DMS114 treated with DMSO at 0.1 percent for 48 hours (cell line): ENCODE results near the gene ELL.

ENCODE experiments used
- DNase-seq: peaks from one replicate; lab custom pipeline; 2025; ENCODE audit not compliant: unreplicated experiment; lab: John Stamatoyannopoulos, UW

The ELL gene

DNA sequence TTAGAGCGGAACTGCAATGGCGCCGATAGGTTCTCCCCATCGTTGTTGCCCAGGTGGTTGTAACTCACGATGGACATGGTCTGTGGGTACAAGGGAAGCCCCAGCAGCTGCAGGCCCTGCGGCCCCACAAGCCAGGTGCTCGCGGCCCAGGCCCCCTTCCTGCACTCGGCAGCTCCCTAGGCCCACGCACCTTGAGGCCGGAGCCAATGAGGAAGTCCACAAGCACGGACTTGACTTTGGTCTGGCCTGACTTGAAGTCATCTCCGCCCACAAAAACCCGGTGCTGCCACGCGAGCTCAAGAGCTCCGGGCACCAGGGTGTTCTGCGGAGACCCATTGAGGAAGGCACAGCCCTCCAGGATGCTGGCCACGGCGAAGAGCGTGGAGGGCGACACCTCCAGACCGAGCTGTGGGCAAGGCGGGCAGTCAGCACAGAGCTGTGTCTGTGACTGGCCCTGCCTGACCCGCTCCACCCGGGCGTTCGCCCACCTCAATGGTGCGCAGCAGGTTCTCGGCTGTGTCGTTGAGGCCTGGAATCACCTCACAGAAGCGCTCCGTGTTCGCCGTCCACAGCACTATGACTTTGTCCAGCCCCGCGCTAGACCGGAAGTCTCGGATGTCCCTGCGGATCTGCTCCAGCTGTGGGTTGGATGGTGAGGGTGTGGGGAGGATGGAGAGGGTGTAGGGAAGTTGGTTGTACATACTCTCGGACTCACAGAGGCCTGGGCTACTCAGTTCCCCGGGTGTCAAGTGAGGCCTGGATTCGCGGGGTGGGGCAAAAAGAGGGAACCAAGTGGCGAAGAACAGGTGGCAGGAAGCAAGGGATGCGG lies 85.8 kb downstream of the ELL start:
- no peak for DNase-seq

DNA sequence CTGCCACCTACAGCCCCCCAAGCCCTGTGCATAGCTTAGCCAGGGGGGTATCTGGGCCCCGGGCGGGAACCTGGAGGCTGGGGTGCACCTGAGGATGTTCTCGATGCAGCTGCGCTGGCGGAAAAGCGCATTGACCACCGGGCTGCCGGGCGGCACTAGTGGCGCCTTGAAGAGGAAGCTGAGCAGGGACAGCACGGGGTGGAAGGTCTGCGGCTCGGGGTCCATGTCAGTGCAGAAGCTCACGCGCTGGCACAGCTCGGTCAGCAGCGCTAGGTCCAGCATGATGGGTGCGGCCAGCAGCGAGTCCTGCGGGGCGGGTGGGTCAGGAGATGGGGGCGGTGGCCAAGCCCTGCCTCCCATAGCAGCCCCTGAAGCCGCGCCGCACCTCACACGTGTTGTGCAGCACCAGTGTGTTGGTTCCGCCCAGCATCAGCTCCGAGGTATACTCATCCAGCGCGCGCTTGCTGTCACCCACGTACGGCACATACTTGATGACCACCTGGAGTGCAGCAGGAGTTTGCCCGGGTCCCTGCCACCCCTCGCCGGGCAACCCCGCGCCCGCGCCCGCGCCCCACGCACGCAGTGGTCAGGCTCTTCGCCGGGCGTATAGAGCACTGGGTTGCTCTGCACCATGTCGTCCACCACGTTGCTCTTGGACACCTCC lies 86.6 kb downstream of the ELL start:
- DNase-seq, result no peak

DNA sequence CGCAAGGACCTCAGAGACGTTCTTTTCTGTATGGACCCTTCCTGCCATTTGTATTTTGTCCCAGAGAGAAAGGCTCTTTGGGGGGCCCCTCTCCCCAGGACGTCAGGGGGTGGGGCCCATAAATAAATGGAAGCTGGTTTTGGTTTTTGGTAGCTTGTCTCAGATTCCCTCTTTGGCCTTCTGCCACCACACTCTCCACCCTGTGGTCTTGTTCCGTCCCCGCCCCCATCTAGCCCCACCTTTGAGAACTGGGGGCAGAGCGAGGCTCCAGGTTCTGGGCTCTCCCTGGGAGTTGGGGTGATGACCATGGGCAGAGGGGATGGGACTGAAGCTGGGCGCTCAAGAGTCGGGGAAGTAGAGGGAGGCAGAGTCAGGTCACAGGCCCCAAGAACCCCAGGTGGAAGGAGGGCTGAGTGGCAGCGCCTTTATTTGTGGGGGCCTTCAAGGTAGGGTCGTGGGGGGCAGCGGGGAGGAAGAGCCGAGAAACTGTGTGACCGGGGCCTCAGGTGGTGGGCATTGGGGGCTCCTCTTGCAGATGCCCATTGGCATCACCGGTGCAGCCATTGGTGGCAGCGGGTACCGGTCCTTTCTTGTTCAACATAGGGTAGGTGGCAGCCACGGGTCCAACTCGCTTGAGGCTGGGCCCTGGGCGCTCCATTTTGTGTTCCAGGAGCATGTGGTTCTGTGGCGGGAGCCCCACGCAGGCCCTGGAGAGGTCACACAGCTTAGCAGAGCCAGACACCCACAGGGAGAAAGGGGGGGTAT lies 87.3 kb downstream of the ELL start:
- no peak for DNase-seq

DNA sequence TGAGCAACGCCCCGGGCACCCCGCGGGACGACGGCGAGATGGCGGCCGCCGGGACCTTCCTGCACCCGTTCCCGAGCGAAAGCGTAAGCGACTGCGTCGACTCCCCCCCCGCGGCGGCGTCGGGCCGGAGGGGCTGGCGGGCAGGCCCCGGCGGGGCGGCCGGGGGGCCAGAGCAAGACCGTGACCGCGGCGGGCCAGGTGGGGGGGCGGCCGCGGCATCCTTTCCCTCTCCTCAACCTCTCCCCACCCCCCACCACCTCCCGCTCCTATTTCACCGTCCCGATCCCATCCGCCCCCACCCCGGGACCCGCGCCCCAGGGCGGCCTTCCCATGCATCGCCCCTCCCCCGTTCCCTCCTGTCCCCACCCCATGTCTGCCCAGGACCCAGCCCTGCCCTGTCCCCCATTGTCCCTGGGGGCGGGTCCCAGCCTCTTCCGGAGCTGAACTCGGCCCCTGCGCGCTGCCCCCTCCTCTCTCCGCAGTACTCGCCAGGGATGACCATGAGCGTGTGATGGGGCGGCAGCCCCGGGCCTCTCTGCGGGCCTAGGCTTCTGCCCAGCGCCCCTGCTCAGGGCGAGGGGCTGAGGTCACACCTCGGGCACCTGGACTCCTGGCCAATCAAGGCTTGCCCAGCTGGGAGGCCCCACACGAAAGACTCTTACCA lies 88.0 kb downstream of the ELL start:
- DNase-seq, result no peak

DNA sequence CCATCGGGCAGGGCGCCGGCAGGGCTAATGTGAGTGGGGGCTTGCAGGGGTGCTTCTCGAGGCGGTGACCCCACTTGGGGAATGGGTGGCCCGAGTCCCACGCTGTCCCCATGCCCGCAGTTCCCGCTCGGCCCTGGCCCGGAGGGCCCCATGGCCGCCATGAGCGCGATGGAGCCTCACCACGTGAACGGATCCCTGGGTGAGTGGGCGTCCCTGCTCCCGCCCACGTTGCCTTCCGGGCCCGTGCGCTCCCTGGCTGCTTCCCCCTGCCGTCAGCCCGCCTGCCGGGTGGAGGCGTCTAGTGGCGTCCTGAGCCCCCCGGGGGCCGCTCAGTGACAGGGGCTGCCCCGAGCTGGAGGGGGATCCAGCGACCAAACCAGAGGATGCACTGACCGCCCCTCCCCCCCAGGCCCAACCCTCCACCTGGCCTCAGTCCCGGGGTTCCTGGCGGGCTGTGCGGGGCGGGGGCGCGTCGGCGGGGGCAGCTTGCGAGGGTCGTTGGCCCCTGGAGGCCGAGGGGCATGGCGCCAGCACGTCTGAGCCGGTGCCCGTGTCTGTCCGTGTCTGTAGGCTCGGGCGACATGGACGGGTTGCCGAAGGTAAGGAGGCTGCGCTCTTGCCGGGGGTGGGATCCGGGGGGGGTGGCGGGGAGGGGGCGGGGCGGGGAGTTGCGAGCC lies 88.7 kb downstream of the ELL start:
- DNase-seq, result no peak

DNA sequence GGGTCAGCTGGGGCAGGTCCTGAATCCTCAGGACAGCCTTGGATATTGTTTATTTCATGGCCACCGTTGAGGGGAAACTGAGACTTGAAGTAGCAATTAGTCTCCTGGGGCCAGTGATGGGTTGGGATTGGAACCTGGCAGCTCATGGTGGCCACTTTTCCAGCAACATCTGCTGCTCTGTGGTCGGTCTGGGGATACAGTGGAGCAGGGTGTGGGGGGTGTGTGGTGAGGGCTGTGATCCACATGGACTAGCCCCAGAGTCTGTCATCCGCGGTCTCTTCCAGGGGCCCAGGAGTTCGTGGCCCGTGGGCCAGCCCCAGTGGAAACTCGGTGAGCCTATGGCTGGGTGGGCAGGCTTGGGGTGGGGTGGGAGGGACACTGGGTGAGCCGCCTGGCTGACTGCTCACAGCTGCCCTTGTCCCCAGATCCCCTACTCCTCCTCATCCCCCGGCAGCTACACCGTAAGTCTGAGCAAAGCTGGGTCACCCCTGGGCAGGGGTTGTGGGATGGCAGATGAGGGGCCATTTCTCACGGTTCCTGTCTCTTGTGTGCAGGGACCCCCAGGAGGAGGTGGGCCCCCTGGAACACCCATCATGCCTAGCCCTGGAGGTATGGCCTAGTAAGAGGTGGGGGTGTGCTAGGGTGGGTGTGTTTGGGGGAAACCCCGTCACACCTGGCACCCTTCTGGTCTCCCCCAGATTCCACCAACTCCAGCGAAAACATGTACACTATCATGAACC lies 89.4 kb downstream of the ELL start:
- DNase-seq, result no peak

DNA sequence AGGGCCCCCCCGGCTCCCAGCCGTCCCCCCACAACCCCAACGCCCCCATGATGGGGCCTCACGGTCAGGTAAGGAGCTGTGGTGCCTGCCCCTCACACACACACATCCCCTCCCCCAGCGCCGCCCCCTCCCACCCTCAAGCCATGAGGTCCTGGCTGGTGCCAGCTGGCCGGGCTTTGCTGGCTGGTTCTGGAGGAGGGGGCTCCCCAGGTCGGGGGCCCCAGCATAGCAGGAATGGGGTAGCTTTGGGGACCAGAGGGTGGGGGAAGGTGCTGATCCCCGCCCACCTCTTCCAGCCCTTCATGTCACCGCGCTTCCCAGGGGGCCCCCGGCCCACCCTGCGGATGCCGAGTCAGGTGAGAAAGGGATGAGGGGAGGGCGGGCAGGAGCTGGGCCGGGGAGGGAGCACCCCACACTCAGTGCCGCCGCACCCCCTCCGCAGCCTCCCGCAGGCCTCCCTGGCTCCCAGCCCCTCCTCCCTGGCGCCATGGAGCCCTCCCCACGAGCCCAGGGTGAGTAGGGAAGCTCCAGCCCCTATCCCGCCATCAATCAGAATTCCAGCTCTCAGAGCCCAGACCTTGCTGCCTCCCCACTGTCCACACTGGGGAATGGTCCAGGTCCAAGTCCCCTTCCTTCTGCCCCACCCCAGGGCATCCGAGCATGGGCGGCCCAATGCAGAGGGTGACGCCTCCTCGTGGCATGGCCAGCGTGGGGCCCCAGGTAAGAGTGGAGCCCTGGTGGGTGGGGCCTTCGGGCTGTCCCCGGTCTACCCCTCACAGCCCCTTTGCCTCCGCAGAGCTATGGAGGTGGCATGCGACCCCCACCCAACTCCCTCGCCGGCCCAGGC lies 90.3 kb downstream of the ELL start:
- no peak for DNase-seq

DNA sequence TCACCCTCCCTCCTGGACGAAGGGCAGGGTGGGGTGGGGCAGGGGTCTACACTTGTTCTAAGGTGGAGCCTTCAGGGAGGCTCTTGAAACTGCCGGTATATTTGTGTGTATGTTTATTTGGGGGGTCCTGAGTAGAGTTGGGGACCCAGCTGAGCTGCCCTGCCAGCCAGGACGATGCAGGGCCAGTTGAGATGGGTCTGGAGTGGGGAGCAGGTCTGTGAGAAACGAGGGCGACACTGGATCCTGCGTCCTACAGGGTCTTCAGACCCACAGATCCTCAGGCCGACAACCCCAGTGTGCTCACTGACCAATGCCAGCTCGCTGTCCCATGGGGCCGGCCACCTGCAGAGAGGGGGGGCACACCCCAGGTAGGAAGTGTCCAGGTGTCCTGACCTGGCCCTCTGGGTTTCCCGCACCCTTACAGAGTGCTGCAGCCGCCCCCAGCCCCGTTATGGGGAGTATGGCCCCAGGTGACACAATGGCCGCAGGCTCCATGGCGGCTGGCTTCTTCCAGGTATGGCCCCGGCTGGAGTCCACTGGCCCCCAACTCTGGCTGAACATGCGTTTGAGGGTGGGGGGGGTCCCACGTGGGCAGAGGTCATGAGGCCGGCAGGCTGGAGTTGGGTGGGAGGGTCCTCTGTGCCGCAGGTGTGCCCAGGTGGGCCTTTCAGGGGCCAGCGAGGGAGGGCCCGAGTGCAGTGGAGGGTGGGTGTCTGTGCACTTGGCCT lies 91.3 kb downstream of the ELL start:
- DNase-seq, result no peak

DNA sequence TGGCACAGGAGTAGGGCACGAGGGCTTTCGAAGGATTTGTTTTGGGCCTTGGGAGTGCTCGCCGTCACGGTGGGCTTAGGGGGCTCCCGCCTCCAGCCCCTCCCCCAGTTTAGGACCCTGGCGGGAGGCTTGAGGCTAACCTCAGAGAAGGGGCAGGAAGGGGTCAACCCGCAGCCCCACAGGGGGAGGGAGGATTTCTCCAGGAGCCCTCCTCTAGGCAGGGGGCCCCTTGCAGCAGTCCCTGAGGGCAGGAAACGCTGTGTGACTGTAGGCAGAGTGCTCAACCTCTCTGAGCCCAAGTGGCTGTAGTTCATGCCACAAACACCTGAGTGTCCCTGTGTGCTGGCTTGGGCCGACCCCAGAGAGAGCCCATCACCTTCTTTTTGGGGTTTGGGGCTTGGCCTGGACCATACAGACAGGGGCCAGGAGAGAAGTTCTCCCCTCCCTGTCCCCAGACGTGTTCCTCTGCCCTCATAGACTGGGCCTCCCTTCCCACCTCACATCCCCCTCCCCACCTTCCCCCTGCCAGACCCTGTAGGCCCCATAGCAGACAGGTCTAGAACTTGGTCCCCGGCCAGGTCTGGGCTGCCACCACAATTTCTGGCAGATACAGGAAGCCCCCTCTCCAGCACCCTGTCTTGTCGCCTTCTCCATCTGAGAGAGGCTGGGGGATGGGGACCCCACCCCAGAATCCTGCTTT lies 92.0 kb downstream of the ELL start:
- DNase-seq, result no peak

DNA sequence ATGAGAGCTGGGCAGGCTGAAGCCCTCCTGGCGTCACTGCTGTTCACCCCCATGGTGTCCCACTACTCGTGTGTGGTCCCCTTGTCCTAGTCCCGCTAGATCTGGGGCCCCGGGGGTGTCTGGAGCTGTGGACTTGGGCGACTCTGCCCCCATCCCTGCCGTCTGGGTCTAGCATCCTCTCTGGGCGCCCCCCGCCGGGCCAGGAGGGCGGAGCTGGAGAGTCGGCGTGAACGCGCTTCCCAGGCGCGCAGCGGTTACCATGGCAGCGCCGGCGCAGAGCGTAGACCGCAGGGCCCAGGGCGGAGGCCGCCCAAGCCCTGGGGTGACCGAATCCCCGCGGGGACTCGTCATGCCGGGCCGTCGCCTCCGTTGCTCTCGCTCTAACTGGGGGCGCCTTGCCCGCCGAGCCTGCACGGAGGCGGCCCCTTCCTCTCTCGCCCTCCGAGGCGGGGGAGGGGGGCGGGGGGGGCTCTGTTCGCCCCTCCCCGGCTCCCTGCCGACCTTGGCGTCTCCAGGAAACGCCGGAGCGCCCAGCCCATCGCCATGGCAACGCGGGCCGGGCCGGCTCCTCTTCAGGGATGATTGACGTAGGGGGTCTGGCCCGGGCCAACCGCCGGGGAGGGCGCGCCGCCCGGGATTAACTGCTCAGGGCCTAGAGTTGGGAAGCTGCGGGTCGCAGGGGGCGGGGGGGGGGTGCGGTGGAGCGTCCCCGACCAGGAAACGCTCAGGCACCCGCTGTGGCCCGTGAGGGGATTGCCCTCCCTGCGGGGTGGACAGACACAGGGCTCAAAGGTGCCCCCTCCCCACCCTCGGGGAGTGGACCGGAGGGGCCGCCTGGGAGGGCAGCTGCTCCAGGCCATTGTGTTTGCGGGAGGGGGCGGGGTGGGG lies 92.8 kb downstream of the ELL start:
- peak; percentile 72 for DNase-seq

DNA sequence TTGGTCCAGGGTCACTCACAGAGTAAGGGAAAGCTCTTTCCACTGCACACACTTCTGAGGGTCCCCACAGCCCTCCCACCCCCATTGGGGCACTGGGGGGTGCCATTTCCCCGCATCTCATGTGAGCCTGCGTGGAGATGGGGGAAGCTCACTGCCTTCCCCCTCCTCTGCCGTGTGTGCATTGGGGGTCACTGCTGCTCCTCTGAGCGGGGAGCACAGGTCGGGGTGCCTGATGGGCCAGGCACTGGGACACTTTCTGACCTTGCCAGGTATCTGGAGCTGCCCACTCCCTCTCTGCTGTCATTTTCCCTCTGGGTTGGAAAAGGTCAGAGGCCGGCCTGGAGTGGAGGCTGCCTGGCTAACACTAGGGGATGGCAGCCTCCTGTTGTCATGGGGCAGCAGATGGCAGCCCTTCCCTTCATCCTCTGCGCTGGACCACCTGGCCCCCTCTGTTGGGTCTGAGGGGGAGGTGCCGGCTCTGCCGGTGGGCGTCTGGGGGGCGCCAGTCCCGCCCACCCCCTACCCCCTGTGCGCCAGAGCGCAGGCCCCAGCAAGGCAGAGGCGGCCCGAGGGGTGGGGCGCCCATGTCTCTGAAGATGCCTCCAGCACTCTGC lies 93.6 kb downstream of the ELL start:
- no peak for DNase-seq

DNA sequence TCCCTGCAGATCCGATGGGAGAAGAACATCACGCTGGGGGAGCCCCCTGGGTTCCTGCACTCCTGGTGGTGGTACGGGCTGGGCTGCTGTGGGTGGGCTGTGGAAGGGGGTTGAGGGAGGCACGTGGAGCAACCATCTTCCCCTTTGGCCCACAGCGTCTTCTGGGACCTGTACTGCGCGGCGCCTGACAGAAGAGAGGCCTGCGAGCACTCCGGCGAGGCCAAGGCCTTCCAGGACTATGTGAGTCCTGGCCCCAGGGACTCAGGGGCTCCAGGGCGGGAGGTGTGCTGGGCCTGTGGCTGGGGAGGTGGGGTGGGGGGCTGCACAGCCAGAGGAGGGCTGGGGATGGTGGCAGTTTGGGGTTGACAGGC lies 94.1 kb downstream of the ELL start:
- DNase-seq, result no peak

DNA sequence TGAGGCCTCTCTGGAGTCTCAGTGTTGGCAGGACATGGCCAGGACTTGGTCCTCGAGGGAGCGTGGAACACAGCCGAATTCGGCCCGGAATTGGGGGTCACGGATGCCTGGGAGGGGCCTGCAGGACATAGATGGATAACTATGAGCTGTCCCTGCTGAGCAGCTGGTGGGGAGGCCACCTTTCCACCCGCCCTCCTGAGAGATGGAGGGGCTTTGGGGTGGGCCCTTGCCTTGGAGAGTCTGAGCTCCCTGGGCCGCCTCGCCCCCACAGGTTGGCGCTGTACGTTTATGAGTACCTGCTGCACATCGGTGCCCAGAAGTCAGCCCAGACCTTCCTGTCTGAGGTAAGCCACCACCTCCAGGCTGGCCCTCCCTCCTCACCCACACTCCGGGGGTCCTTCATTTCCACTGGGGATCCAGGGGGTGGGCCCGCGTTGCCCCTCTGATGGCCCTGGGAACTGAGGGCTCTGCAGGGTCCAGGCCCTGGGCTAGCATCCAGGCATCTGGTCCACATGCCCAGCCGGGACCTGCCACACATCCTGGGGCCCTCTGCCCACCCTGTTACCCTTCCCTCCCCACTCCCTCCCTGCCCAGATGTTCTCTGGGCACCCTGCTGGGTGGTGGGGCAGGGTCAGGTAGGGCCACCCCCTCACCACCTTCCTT lies 94.7 kb downstream of the ELL start:
- DNase-seq, result no peak

DNA sequence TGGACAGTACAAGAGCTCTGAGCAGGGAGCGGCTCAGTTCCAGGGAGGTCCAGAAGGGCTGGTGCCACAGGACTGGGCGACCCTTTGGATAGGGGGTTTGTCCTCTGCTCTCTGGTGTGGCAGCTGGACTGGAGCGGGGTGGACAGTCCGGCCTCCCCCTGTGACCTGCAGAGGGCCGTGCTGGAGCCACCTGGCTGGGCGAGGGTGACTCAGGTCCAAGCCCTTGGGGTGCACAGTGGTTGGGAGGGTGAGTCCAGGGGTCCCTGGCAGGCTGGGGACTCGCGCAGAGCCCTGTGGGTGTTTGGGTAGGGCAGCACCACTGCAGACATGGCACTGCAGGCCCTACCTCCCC lies 95.5 kb downstream of the ELL start:
- DNase-seq, result no peak

DNA sequence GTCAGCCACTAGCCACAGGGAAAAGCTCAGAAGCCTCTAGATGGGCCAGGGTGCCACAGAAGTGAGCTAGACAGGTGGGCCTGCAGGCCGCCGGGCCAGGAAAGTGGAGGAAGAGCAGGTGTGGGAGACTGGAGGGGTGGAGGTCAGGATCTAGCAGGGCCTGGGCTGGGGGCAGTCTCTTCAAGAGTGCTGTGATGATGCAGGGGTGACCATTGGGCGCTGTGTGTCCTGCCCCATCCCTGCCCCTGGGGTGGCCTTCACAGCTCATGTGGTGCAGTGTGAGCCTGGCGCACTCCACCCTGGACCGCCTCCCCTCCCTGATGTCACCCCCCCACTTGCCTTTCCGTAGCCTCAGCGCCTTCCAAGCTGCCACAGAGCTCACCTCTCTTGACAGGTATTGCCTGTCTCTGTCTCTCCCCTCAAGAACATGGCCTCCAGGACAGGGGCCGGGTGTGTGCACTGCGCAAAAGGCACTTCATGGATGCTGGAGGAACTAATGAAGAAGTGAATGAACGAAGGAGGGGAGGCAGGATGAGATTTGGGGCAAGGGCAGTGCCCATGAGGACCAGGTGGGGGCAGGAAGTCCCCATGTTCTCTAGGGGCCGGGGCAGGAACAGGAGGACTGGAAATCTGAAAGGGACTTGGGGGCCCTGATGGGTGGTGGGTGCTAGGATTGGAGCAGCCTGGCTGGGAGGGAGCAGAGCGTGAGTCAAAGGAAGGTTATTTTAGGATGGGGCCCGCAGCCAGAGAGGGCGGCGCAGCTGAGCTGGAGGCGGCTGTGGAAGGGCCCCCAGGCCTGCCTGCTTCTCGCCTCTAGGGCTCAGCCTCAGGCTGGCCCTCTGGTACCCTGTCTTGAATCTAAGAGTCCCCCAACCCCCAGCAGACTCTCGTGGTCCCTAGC lies 96.1 kb downstream of the ELL start:
- no peak for DNase-seq
